Memory B cell (primary cell): Measurements from ENCODE around the gene ALDH8A1.

Experiments used
- ATAC-seq: fragments of 150-1000 bp; cut with Tn5 transposase; 2 replicates; pipeline ENCODE4 v1.10.0; 2021; ENCODE audit warnings: low read depth, mild to moderate bottlenecking, moderate library complexity
- DNase-seq, 2 donors: peaks; one replicate each; pipeline ENCODE4 v3.0.0; 2022; ENCODE audit warnings: low spot score in 2 of 2
- H3K27ac Mint-ChIP-seq: one replicate; pipeline ENCODE4 v1.8.0; 2022; ENCODE audit warnings: mild to moderate bottlenecking, moderate library complexity, mixed read lengths
- H3K27me3 Mint-ChIP-seq: one replicate; pipeline ENCODE4 v1.8.0; 2022; ENCODE audit warnings: mixed read lengths
- H3K36me3 Mint-ChIP-seq: one replicate; pipeline ENCODE4 v1.8.0; 2022; ENCODE audit warnings: mild to moderate bottlenecking, mixed read lengths
- H3K4me1 Mint-ChIP-seq: one replicate; pipeline ENCODE4 v1.8.0; 2022; ENCODE audit warnings: mixed read lengths
- H3K4me3 Mint-ChIP-seq: one replicate; pipeline ENCODE4 v1.8.0; 2022; ENCODE audit warnings: mild to moderate bottlenecking, moderate library complexity, mixed read lengths
- H3K9me3 Mint-ChIP-seq: one replicate; pipeline ENCODE4 v1.8.0; 2022; ENCODE audit warnings: mixed read lengths

ALDH8A1 gene

GRCh38 chr6:134888316-134888715 is 61.6 kb downstream of the ALDH8A1 start:
- Mint-ChIP-seq H3K4me3 (no peak overlapping the region), H3K27ac (no peak overlapping the region), H3K9me3 (no peaks in the 10 kb centered on the region), H3K4me1 (no peaks in the 10 kb centered on the region), H3K27me3 (peaks cover 24% of the 10 kb centered on the region), H3K36me3 (no peaks in the 10 kb centered on the region)
- ATAC-seq = no peak
- no peak for DNase-seq

- no peak overlapping the region for H3K27ac Mint-ChIP-seq
- H3K9me3 Mint-ChIP-seq = no peaks in the 10 kb centered on the region
- DNase-seq (no peak), ATAC-seq (no peak)
- no peaks in the 10 kb centered on the region for H3K4me1 Mint-ChIP-seq
- no peak overlapping the region for H3K4me3 Mint-ChIP-seq
- H3K36me3 Mint-ChIP-seq = no peaks in the 10 kb centered on the region
- peaks cover 21% of the 10 kb centered on the region for H3K27me3 Mint-ChIP-seq
Measured at GRCh38 chr6:134884752-134885151, 65.1 kb downstream of the ALDH8A1 start.

- Mint-ChIP-seq H3K27me3 (peaks cover 16% of the 10 kb centered on the region), H3K4me1 (no peaks in the 10 kb centered on the region), H3K36me3 (no peaks in the 10 kb centered on the region), H3K4me3 (no peak overlapping the region), H3K9me3 (no peaks in the 10 kb centered on the region), H3K27ac (no peak overlapping the region)
- ATAC-seq = no peak
- no peak for DNase-seq
Measured at GRCh38 chr6:134883314-134883713, 66.6 kb downstream of the ALDH8A1 start.

GRCh38 chr6:134882426-134883038 is 67.4 kb downstream of the ALDH8A1 start:
- no peaks in the 10 kb centered on the region for H3K4me1 Mint-ChIP-seq
- ATAC-seq = peak; percentile 42
- H3K27ac Mint-ChIP-seq = no peak overlapping the region

GRCh38 chr6:134880487-134881190 is 69.3 kb downstream of the ALDH8A1 start:
- Mint-ChIP-seq H3K36me3 (no peaks in the 10 kb centered on the region), H3K4me1 (no peaks in the 10 kb centered on the region), H3K4me3 (no peak overlapping the region), H3K27me3 (peaks cover 9% of the 10 kb centered on the region), H3K27ac (no peak overlapping the region), H3K9me3 (no peaks in the 10 kb centered on the region)
- no peak for DNase-seq
- ATAC-seq = no peak

More at GRCh38 chr6:134882426-134883038, 67.4 kb downstream of the ALDH8A1 start:
- peak; percentile 48 to 54 for DNase-seq
- Mint-ChIP-seq H3K9me3 (no peaks in the 10 kb centered on the region), H3K36me3 (no peaks in the 10 kb centered on the region), H3K4me3 (no peak overlapping the region), H3K27me3 (peaks cover 15% of the 10 kb centered on the region)

GRCh38 chr6:134878136-134878535 is 71.8 kb downstream of the ALDH8A1 start:
- ATAC-seq = no peak
- no peak overlapping the region for H3K4me3 Mint-ChIP-seq
- no peaks in the 10 kb centered on the region for H3K27me3 Mint-ChIP-seq
- peaks cover 10% of the 10 kb centered on the region for H3K4me1 Mint-ChIP-seq
- DNase-seq = no peak
- peaks cover 3% of the 10 kb centered on the region for H3K9me3 Mint-ChIP-seq
- no peak overlapping the region for H3K27ac Mint-ChIP-seq
- H3K36me3 Mint-ChIP-seq = peaks cover 4% of the 10 kb centered on the region

- Mint-ChIP-seq H3K36me3 (peaks cover 4% of the 10 kb centered on the region), H3K27ac (no peak overlapping the region)
- no peak for DNase-seq
Measured at GRCh38 chr6:134875367-134875766, 74.5 kb downstream of the ALDH8A1 start.

GRCh38 chr6:134873500-134874388 is 76.2 kb downstream of the ALDH8A1 start:
- peak; percentile 50 for ATAC-seq
- H3K27me3 Mint-ChIP-seq = no peaks in the 10 kb centered on the region
- peaks cover 3% of the 10 kb centered on the region for H3K9me3 Mint-ChIP-seq
- H3K4me3 Mint-ChIP-seq = peak overlapping the region; percentile 58
- DNase-seq = no peak
- H3K4me1 Mint-ChIP-seq = peaks cover 19% of the 10 kb centered on the region
- no peak overlapping the region for H3K27ac Mint-ChIP-seq
- peaks cover 4% of the 10 kb centered on the region for H3K36me3 Mint-ChIP-seq

More at GRCh38 chr6:134875367-134875766, 74.5 kb downstream of the ALDH8A1 start:
- peaks cover 19% of the 10 kb centered on the region for H3K4me1 Mint-ChIP-seq
- peaks cover 3% of the 10 kb centered on the region for H3K9me3 Mint-ChIP-seq
- no peaks in the 10 kb centered on the region for H3K27me3 Mint-ChIP-seq
- no peak overlapping the region for H3K4me3 Mint-ChIP-seq
- ATAC-seq = no peak

GRCh38 chr6:134870677-134871498 is 79.0 kb downstream of the ALDH8A1 start:
- peaks cover 4% of the 10 kb centered on the region for H3K36me3 Mint-ChIP-seq
- H3K9me3 Mint-ChIP-seq = peaks cover 3% of the 10 kb centered on the region
- peak; percentile 34 for ATAC-seq
- H3K4me3 Mint-ChIP-seq = no peak overlapping the region
- peaks cover 20% of the 10 kb centered on the region for H3K4me1 Mint-ChIP-seq
- DNase-seq = no peak
- H3K27me3 Mint-ChIP-seq = peaks cover 1% of the 10 kb centered on the region
- H3K27ac Mint-ChIP-seq = no peak overlapping the region

- DNase-seq = no peak
- Mint-ChIP-seq H3K9me3 (no peaks in the 10 kb centered on the region), H3K27ac (no peak overlapping the region)
Measured at GRCh38 chr6:134868812-134869211, 81.1 kb downstream of the ALDH8A1 start.

More at GRCh38 chr6:134868812-134869211, 81.1 kb downstream of the ALDH8A1 start:
- Mint-ChIP-seq H3K36me3 (no peaks in the 10 kb centered on the region), H3K4me1 (peaks cover 17% of the 10 kb centered on the region), H3K27me3 (peaks cover 5% of the 10 kb centered on the region), H3K4me3 (no peak overlapping the region)
- no peak for ATAC-seq
